GM18505 (cell line): ENCODE data around the gene REV1.
"Not testable (repeated sequence)": the region's sequence is repeated elsewhere in the genome, so short reads cannot be mapped to it uniquely, and the experiment has no call there.

ENCODE experiments used
- ATAC-seq: cut with Tn5 transposase; IDR thresholded peaks from one replicate; pipeline ENCODE4 v1.9.1; 2021; ENCODE audit not compliant: unreplicated experiment
- POLR2A ChIP-seq: IDR thresholded peaks from 4 replicates; pipeline ENCODE4 v1.6.1; 2011; ENCODE audit warnings: borderline replicate concordance; ENCODE audit not compliant: insufficient read depth, insufficient read length; ENCODE audit errors: extremely low read depth

The REV1 gene

GRCh38 chr2:99477054-99477453, 12.8 kb downstream of the REV1 start:
- TF ChIP-seq POLR2A, result no peak
- ATAC-seq, result no peak

- TF ChIP-seq POLR2A, result no peak
- no peak for ATAC-seq
These were observed 13.2 kb downstream of the REV1 start for GRCh38 chr2:99476629-99477028.

GRCh38 chr2:99475095-99475494, 14.7 kb downstream of the REV1 start:
- not testable (repeated sequence) for ATAC-seq

GRCh38 chr2:99473518-99474083, 16.2 kb downstream of the REV1 start:
- no peak for ATAC-seq
- no peak for TF ChIP-seq POLR2A

- ATAC-seq, result no peak
- no peak for TF ChIP-seq POLR2A
These were observed 17.2 kb downstream of the REV1 start for GRCh38 chr2:99472600-99472960.

- no peak for TF ChIP-seq POLR2A
These were observed 17.9 kb downstream of the REV1 start for GRCh38 chr2:99471654-99472599.

GRCh38 chr2:99470957-99471356, 18.9 kb downstream of the REV1 start:
- no peak for ATAC-seq
- TF ChIP-seq POLR2A, result no peak

More at GRCh38 chr2:99471654-99472599, 17.9 kb downstream of the REV1 start:
- no peak for ATAC-seq

GRCh38 chr2:99470459-99470858, 19.4 kb downstream of the REV1 start:
- not testable (repeated sequence) for ATAC-seq

- no peak for TF ChIP-seq POLR2A
- ATAC-seq, result no peak
These were observed 20.4 kb downstream of the REV1 start for GRCh38 chr2:99469394-99469793.

- ATAC-seq, result no peak
- no peak for TF ChIP-seq POLR2A
These were observed 21.7 kb downstream of the REV1 start for GRCh38 chr2:99468155-99468554.

- ATAC-seq, result no peak
- TF ChIP-seq POLR2A, result no peak
These were observed 22.4 kb downstream of the REV1 start for GRCh38 chr2:99467390-99467789.

GRCh38 chr2:99461828-99462483, 27.9 kb downstream of the REV1 start:
- TF ChIP-seq POLR2A, result no peak
- no peak for ATAC-seq

- no peak for ATAC-seq
- TF ChIP-seq POLR2A, result no peak
These were observed 31.3 kb downstream of the REV1 start for GRCh38 chr2:99458529-99458928.

- no peak for TF ChIP-seq POLR2A
- no peak for ATAC-seq
These were observed 38.1 kb downstream of the REV1 start for GRCh38 chr2:99451686-99452085.
